UCSD-AML1 (cell line): Measurements from ENCODE around the gene SRGAP3.

Experiments used
- DNase-seq: peaks from one replicate; lab custom pipeline; 2025; ENCODE audit not compliant: unreplicated experiment; lab: John Stamatoyannopoulos, UW

SRGAP3 gene

DNA sequence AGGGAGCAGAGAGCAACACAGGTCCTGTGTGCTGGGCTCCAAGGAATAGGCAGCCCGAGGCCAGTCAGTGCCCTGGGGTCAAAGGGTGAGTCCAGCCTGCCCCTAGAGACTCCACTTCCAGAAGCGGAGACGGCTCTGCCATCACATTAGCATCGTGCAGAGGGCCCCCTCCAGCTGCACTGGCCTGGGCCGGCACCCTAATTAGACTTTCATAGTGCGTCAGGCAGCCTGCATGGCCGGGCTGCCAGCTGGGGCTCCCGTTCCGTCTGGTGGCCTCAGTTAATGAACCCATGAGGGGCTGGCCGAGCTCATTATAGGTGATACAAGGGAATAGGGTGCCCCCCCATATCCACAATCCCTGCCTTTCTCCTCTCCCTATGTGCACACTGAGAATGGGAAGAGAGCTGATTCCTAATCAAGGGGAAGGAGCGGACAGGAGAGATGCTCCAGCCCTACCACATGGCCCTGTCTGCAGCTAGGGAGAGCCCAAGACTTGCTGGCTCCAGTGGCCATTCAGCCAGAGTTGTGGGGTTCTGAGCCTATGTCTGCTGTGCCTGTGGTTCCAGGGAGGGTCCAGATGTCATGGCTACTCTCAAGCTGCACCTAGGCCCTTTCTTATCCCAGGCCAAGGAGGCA lies 128.0 kb downstream of the SRGAP3 start:
- DNase-seq: no peak

DNA sequence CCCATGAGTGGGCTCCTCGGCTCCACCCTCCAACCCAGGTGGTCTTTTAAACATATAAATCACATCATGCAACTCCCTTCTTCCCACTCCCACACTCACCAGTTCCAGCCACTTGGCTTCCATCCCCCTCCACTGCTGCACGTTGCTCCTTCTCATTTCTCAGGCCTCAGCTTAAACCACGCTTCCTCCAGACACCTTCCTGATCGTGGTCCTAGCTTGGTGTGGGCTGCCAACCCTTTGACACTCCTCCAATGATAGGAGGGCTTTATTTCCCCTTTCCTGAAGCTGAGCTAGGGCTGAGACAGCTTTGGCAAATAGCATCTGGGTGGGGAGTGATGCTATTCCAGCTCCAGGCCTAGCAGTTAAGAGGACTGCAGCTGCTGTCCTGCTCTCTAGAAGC lies 130.1 kb downstream of the SRGAP3 start:
- no peak for DNase-seq

- no peak for DNase-seq
Measured at GRCh38 chr3:9118222-9118621, 131.2 kb downstream of the SRGAP3 start.

GRCh38 chr3:9117220-9117619 lies 132.2 kb downstream of the SRGAP3 start:
- no peak for DNase-seq

DNA sequence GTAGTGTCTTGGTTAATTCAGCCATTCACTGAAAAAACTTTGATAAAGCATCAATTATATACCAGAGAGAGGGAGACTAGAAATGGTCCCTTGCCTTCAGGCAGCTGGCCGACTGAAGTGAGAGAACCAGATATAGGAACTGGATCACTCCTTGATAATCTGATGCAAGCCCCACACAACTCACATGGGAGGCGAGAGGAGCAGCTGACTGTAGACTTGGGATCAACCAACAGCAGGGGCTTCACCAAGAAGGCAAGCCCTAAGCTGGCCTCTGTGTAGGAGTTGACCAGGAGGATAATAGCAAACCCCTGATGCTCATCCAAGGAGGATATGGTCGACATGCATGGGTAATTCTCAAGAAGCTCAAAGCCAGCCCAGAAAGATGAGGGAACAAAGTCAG lies 133.1 kb downstream of the SRGAP3 start:
- DNase-seq: no peak

DNA sequence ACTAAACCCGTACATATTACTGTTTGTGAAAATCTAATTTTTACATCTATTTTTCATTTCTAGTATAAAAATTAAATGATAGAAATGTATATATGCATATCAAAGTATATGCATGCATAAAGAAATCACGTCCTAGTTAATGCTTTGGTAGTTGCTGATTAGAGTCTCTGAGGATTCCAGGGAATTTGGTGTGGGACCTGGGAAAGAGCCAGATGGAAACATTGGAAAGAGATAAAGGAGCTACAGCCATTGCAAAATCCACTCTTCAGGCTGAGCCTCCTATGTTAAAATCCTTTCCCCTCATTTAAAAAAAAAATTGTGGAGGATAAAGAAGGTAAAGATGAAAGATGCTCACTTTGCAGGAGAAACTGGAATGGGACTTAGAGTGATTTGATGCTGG lies 134.1 kb downstream of the SRGAP3 start:
- no peak for DNase-seq

- no peak for DNase-seq
Measured at GRCh38 chr3:9113040-9113439, 136.4 kb downstream of the SRGAP3 start.

GRCh38 chr3:9111866-9112265 lies 137.6 kb downstream of the SRGAP3 start:
- no peak for DNase-seq

- DNase-seq: no peak
Measured at GRCh38 chr3:9111417-9111816, 138.0 kb downstream of the SRGAP3 start.

- DNase-seq: no peak
Measured at GRCh38 chr3:9110802-9111201, 138.6 kb downstream of the SRGAP3 start.

GRCh38 chr3:9110316-9110715 lies 139.1 kb downstream of the SRGAP3 start:
- no peak for DNase-seq

DNA sequence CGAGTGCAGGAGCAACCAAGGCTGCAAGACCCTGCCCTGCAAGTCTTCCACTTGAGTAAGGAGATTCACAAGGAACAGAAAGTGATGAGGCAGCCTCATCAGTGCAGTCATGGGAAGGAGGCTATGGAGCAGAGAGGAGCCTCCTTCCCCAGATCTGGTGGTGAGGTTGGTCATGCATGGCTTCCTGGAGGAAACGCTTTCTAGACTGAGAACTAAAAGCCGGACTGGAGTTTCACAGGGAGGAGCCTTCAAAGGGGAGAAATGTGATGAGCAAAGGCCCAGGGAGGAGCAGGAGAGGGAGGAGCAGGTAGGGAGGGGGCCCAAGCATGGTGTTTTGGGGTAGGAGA lies 139.9 kb downstream of the SRGAP3 start:
- no peak for DNase-seq

GRCh38 chr3:9108876-9109567 lies 140.4 kb downstream of the SRGAP3 start:
- no peak for DNase-seq

GRCh38 chr3:9107738-9108137 lies 141.7 kb downstream of the SRGAP3 start:
- DNase-seq: no peak

DNA sequence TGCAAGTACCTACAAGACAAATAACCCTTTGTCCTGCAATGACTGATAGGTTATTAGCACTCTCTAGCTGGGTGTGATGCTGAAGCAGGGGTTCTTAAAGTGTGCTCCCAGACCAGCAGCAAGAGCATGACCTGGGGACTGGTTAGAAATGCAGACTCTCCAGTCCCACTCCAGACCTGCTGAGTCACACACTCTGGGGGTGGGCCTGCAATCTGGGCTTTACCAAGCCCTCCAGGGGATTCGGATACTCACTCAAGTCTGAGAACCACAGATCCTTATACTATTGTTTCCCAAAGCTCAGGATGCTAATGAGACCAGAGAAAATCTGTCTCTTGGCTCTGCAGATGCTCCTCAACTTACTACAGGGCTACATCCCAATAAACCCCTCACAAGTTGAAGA lies 144.0 kb downstream of the SRGAP3 start:
- DNase-seq: no peak

DNA sequence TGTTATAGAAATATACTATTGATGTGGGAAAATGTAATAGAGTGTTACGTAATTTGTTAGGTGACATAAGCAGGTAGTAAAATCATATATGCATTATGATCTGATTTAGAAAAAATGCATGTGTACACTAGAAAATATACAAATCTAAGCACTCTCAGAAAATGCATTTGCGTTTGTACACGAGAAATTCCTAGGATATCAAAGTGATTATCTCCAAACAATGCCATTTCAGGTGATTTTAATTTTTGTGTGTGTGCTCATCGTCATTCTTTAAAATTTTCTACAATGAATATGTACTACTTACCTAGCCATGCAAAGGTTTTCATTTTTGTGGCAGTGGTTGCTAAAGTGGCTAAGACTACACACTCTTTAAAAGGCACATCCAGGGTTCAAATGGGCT lies 145.3 kb downstream of the SRGAP3 start:
- DNase-seq: no peak

GRCh38 chr3:9102240-9102981 lies 147.0 kb downstream of the SRGAP3 start:
- DNase-seq: no peak

DNA sequence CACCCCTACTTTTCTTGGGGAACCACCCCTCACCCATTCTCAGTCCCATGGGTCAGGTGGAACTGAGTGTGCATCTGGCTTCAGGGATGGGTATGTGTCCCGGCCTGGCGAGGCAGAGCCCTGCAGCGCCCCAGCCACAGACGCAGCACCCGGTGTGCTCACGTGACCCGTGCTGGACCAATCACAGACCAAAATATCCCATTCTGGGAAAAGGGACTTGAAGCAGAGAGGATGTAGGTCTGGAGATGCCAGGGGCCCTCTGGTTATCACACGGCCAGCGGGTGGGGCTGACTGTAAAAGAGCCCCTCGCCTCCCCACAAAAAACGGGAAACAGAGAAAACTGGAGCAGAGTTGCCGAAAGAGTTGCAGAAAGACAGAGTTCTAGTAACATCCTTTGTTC lies 148.2 kb downstream of the SRGAP3 start:
- DNase-seq: no peak

GRCh38 chr3:9100513-9100894 lies 148.9 kb downstream of the SRGAP3 start:
- DNase-seq: no peak

GRCh38 chr3:9099702-9100512 lies 149.5 kb downstream of the SRGAP3 start:
- no peak for DNase-seq
